Measurements from ENCODE around the gene GRHPR.

DNA sequence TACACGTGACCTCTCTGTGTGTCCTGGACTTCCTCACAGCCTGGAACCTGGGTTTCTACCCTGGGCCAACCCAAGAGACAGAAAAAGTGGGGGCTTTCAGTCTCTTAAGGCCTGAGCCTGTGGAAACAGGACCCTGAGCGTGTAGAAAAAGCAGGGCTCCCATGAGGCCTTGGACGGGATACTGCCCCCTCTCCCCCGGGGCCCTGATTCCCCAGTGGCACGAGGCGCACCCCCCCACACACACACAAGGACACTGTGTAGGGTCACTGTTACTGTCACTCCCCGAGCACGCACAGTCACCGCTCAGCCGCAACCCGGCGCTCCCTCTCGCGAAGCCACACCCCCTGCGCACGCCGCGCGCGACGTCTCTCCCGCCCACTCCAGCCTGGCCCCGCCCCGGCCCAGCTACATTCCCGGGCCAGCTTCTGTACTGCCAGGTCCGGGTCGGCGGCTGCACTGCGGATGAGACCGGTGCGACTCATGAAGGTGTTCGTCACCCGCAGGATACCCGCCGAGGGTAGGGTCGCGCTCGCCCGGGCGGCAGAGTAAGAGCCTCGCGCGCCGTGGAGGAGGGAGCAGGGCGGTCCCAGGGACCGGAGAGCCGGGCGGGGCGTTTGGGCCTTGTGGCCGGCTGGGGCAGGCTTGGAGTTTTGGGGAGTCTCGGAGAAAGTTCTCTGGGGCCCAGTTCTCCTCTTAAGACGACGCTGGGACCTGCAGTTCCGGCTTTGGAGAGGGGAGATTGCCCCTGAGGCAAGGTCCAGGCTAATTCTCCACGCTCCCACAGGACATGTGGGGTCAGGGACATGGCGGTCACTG lies at the start of gene GRHPR:
- TF ChIP-seq CTCF (conservative IDR thresholded peaks at IDR 0.05 in 1 of 2, IDR thresholded peaks at IDR 0.05 in 1 of 2; ENCODE audit: extremely low read depth in 1 of 2, insufficient read depth in 1 of 2, low read depth in 1 of 2, low read length in 2 of 2) (no peak), EZH2 (IDR thresholded peaks at IDR 0.05; ENCODE audit: borderline replicate concordance, low read length) (no peak)
